Stomach (tissue), 9 donors: ENCODE results near the gene SIAH2. TPM values are rescaled to one million over a fixed set of nuclear protein-coding genes. Genes with fewer than 3 reads are reported as not detected.

ENCODE experiments used
- DNase-seq, 2 donors: peaks; one replicate each; pipeline versions ENCODE4 v3.0.0 to v3.0.0-alpha.2; 2013 to 2019
- H3K27ac ChIP-seq, 5 donors: fragments of 200-600 bp in 4 of 5; sonication (generic) in 4 of 5; one replicate each; pipeline ENCODE4 v1.5.1; 2013 to 2019; ENCODE audit warnings: mild to moderate bottlenecking in 1 of 5, moderate library complexity in 1 of 5
- H3K27me3 ChIP-seq, 3 donors: fragments of 200-600 bp; sonication (generic); one replicate each; pipeline ENCODE4 v1.5.1; 2017 to 2019; ENCODE audit warnings: mixed run types in 1 of 3
- H3K36me3 ChIP-seq, 4 donors: fragments of 200-600 bp; sonication (generic); 1 replicate in 3 of 4; 2 replicates in 1 of 4; pipeline ENCODE4 v1.5.1; 2016 to 2019
- H3K4me1 ChIP-seq, 4 donors: fragments of 200-600 bp; sonication (generic); one replicate each; pipeline ENCODE4 v1.5.1; 2016 to 2019
- H3K4me3 ChIP-seq, 4 donors: fragments of 200-600 bp; sonication (generic) in 3 of 4; one replicate each; pipeline ENCODE4 v1.5.1; 2016 to 2019; ENCODE audit warnings: mild to moderate bottlenecking in 1 of 4
- H3K9me3 ChIP-seq, 4 donors: fragments of 200-600 bp; sonication (generic); one replicate each; pipeline ENCODE4 v1.5.1; 2016 to 2019
- CTCF ChIP-seq, 7 experiments: fragments of 450-650 bp in 4 of 7; fragments of 200-600 bp in 3 of 7; sonication (generic) in 3 of 7; IDR thresholded peaks; one replicate each; pipeline ENCODE4 v1.5.1; 2016 to 2019; ENCODE audit warnings: antibody characterized with exemption in 7 of 7, control low read depth in 2 of 7, mild to moderate bottlenecking in 1 of 7
- EP300 ChIP-seq: sonication (generic); formaldehyde crosslinking; IDR thresholded peaks from one replicate; pipeline ENCODE4 v1.6.1; 2017; ENCODE audit warnings: antibody characterized with exemption
- POLR2A ChIP-seq, 4 donors: fragments of 450-650 bp; IDR thresholded peaks; one replicate each; pipeline ENCODE4 v1.6.1; 2016; ENCODE audit warnings: antibody characterized with exemption in 4 of 4, control low read depth in 2 of 4, mild to moderate bottlenecking in 1 of 4, moderate library complexity in 1 of 4
- POLR2AphosphoS5 ChIP-seq, 3 donors: sonication (generic); formaldehyde crosslinking; IDR thresholded peaks; one replicate each; pipeline ENCODE4 v1.6.1; 2016; ENCODE audit warnings: antibody characterized with exemption in 3 of 3
- WGBS, 5 donors: extraction: QIAGEN DNeasy Blood & Tissue Kit in 3 of 5; methylation state at CpG; one replicate each; pipeline versions ENCODE4 v1.1.5 to v1.1.7; 2013 to 2018; 5-methylcytosine and 5-hydroxymethylcytosine counted together
- intact Hi-C: fragments of 100-400 bp; cut with DNase I; formaldehyde crosslinking; loops from one replicate; pipeline ENCODE4 v1.15.1; 2023; ENCODE audit warnings: low total_unique reads
- polyA plus RNA-seq, 3 donors: library from polyadenylated mRNA; stranded (reverse); fragments of 200-250 nt; gene quantifications; one replicate each; pipeline ENCODE4 v1.2.3, GENCODE V29; 2013
- total RNA-seq, 5 donors: library from RNA; depleted of rRNA; stranded (reverse); fragments of >200 nt; gene quantifications; one replicate each; pipeline versions ENCODE4 v1.1.0 to v1.2.3, GENCODE V29; 2014 to 2016
- donor health status: healthy with polysubstance abuse.
- donor health status: Bipolar disorder and iron deficiency.
- donor health status: healthy.

SIAH2 gene
- total and polyA plus RNA-seq, 8 donors: 13.8 to 36.6 (median 17.9) TPM

GRCh38 chr3:150756491-150757059, 6.4 kb downstream of the SIAH2 start:
- Histone ChIP-seq H3K4me1 (peaks cover 51 to 98% (median 86%) of the 10 kb centered on the region in 4 donors), H3K27ac (peak overlapping the region; percentile 28 to 98 (median 68)), H3K36me3 (peaks cover 0 to 8% (median 4%) of the 10 kb centered on the region in 4 donors), H3K9me3 (no peaks in the 10 kb centered on the region), H3K4me3 (no peak overlapping the region), H3K27me3 (no peaks in the 10 kb centered on the region)
- TF ChIP-seq POLR2AphosphoS5 (IDR thresholded peaks at IDR 0.05) (no peak), POLR2A (IDR thresholded peaks at IDR 0.05) (no peak), EP300 (no peak), CTCF (IDR thresholded peaks at IDR 0.05) (no peak)
- 29 to 61% (median 46%) methylated on average over 4 of the region's 4 CpGs for WGBS, 5 donors
- DNase-seq: no peak
- intact Hi-C loops: no loop called here

GRCh38 chr3:150755902-150756301, 7.1 kb downstream of the SIAH2 start:
- peak overlapping the region; percentile 44 to 98 (median 69) for H3K27ac ChIP-seq

GRCh38 chr3:150754896-150755295, 8.1 kb downstream of the SIAH2 start:
- H3K9me3 ChIP-seq: no peaks in the 10 kb centered on the region
- peaks cover 0 to 8% (median 4%) of the 10 kb centered on the region in 4 donors for H3K36me3 ChIP-seq
- 89 to 97% (median 93%) methylated on average over 3 of the region's 3 CpGs for whole genome bisulfite sequencing, 5 donors
- no peak for TF ChIP-seq EP300
- no peak for TF ChIP-seq POLR2AphosphoS5 (IDR thresholded peaks at IDR 0.05)
- no peak for TF ChIP-seq CTCF (IDR thresholded peaks at IDR 0.05)
- TF ChIP-seq POLR2A (IDR thresholded peaks at IDR 0.05): no peak
- H3K27me3 ChIP-seq: no peaks in the 10 kb centered on the region
- H3K4me3 ChIP-seq: no peak overlapping the region
- DNase-seq: no peak
- H3K4me1 ChIP-seq: peaks cover 54 to 99% (median 87%) of the 10 kb centered on the region in 4 donors
- intact Hi-C loops: no loop called here
- peak overlapping the region in 3 of 5 donors; percentile 36 to 98 (median 69) for H3K27ac ChIP-seq

More at GRCh38 chr3:150755902-150756301, 7.1 kb downstream of the SIAH2 start:
- DNase-seq: no peak
- peaks cover 0 to 8% (median 4%) of the 10 kb centered on the region in 4 donors for H3K36me3 ChIP-seq
- no peak overlapping the region for H3K4me3 ChIP-seq
- H3K4me1 ChIP-seq: peaks cover 57 to 98% (median 88%) of the 10 kb centered on the region in 4 donors
- no peak for TF ChIP-seq POLR2AphosphoS5 (IDR thresholded peaks at IDR 0.05)
- TF ChIP-seq EP300: no peak
- TF ChIP-seq CTCF (IDR thresholded peaks at IDR 0.05): no peak
- H3K9me3 ChIP-seq: no peaks in the 10 kb centered on the region
- 56 to 76% (median 63%) methylated on average over 3 of the region's 3 CpGs for WGBS, 5 donors
- no peaks in the 10 kb centered on the region for H3K27me3 ChIP-seq
- intact Hi-C loops: no loop called here

GRCh38 chr3:150751781-150752263, 11.1 kb downstream of the SIAH2 start:
- DNase-seq: peak; percentile 65 to 94
- H3K9me3 ChIP-seq: no peaks in the 10 kb centered on the region
- H3K36me3 ChIP-seq: peaks cover 0 to 8% (median 2%) of the 10 kb centered on the region in 4 donors
- 21 to 61% (median 33%) methylated on average over 2 of the region's 2 CpGs for WGBS, 5 donors
- H3K4me3 ChIP-seq: no peak overlapping the region
- peaks cover 59 to 99% (median 86%) of the 10 kb centered on the region in 4 donors for H3K4me1 ChIP-seq
- H3K27ac ChIP-seq: peak overlapping the region; percentile 70 to 81 (median 78)
- intact Hi-C loops: no loop called here
- no peak for TF ChIP-seq EP300
- TF ChIP-seq POLR2AphosphoS5 (IDR thresholded peaks at IDR 0.05): peak; percentile 54 to 89 (median 57)
- no peaks in the 10 kb centered on the region for H3K27me3 ChIP-seq

- Histone ChIP-seq H3K27ac (no peak overlapping the region), H3K27me3 (no peaks in the 10 kb centered on the region), H3K4me1 (peaks cover 68 to 100% (median 90%) of the 10 kb centered on the region in 4 donors), H3K36me3 (peaks cover 0 to 8% (median 2%) of the 10 kb centered on the region in 4 donors), H3K9me3 (no peaks in the 10 kb centered on the region), H3K4me3 (no peak overlapping the region)
- no peak for TF ChIP-seq POLR2AphosphoS5 (IDR thresholded peaks at IDR 0.05)
- no peak for TF ChIP-seq EP300
- TF ChIP-seq CTCF (IDR thresholded peaks at IDR 0.05): no peak
- no peak for TF ChIP-seq POLR2A (IDR thresholded peaks at IDR 0.05)
- DNase-seq: no peak
- 52 to 65% (median 56%) methylated on average over 6 of the region's 6 CpGs for WGBS, 5 donors
- intact Hi-C loops: no loop called here
Observed at GRCh38 chr3:150749255-150749654, 13.7 kb downstream of the SIAH2 start.
